Activated naive CD8-positive, alpha-beta T cell treated with anti-CD3 and anti-CD28 coated beads, Interleukin-2, amount 50 U/mL, for 16 hours (primary cell): ENCODE measurements around the gene FAM181A.

Experiments
- DNase-seq: peaks from one replicate; pipeline ENCODE4 v3.0.0-alpha.2; 2020; ENCODE audit warnings: low read depth, low spot score

Gene FAM181A

DNA sequence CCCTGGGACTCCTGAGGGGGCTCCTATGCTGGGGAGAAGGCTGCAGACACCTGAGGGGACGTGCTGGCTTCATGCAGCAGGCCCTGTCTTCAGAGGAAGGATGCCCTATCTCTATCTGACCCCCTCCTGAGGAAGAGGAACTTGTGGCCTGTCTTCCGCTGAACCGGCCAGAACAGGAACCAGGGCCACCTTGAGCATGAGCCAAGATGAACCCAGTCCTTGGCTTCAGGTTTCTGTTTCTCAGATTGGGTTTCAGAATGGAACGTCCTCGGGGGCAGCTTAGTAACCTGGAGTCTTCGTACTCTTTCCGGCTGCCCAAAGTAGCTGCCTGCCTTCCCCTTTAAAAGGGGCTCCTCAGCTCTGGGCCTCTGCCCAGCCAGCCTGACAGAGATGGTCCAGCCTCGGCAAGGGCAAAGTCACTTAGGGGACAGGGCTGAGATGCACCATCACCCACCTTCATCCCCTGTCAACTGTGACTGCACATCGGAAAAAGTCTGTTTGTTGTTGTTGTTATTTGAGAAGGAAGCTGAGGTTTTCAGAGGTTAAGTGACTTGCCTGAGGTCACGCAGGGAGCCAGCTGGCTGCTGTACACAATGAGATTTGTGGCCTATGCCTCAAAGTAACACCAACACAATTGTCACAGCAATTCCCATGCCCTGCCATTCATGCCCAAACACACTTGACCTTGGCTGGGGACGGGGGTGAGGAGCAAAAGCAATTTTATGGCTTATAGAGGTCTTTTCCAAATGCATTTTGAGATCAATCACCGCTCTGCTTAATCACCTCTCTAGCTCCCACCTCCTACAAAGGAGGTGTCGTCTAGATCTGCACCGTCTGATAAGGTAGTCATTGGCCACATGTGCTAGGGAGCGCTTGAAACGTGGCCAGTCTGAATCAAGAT, 35.8 kb downstream of the FAM181A start:
- DNase-seq: no peak

DNA sequence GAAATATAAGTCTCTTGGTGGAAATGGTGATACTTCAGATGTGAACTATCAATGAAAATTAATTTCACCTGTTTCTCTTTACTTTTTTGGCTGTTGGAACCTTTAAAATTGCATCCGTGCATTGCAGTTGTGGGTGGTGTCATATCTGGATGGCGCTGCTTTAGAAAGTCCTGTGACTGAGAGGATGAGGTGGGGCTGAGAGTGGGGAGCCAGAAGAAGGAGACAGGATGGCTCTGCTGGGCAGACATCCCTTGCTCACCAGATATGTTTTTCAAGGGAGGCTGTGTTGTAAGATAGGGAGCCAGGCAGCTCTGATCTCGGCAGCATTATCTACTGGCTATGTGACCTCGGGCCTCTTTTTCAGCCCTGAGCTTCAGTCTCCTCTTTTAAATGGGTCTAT, 36.5 kb downstream of the FAM181A start:
- DNase-seq: no peak

DNA sequence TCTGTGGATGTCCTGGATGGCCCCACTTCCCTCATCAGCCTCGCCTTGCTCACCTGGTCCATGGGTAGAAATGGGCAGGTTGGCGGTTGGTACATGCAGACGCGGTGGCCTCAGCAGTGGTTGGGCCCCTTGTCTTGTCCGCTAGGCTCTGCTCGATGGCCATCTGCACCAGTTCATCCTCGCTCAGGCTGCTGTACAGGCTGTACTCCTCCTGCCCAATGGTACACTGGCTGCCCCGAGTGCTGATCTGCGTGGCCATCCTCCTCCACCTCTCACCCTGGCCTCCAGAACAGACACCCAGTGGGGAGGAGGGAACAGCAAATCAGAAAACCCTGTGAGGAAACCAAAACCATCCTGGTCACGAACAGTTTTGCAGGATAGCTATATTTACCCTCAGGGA, 37.1 kb downstream of the FAM181A start:
- DNase-seq: no peak

DNA sequence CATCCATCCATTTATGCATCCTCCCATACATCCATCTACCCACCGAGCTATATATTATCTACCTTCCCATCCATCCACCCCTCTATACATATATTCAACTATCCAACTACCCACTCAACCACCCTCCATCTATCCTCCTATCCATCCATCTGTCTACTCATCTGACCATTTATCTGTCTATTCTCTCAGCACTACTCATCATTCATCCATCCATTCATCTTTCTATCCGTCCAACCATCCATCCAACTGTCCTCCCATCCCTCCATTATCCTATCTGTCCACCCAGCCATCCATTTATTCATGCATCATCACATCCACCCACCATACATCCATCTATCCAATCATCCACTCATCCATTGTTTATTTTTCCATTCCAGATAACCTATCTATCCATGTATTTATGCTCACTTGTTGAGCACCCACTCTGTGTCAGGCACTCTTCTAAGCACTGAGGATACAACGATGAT, 37.7 kb downstream of the FAM181A start:
- no peak for DNase-seq

DNA sequence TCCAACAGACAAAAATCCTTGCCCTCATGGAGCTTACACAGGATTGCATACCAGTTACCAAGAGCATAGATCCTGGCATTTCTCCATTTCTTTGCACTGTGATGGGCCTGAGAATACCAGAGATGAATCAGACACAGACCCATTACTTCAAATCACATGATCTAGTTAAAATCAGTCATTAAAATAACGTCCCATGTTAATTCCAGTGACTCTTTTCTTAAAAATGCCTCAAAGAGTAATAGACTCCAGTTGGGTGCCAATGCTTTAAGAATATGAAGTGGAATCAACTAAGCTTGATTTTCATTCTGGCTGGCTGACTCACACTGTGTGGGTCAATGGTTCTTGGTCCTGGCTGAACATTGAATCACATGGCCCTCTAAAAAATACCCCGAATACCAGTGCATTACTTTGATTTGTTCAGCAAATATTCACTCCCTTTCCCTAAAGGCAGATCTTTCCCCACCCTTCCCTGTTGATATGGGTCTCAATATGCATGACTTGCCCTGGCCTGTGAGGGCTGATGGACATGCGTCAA, 38.2 kb downstream of the FAM181A start:
- DNase-seq: no peak

DNA sequence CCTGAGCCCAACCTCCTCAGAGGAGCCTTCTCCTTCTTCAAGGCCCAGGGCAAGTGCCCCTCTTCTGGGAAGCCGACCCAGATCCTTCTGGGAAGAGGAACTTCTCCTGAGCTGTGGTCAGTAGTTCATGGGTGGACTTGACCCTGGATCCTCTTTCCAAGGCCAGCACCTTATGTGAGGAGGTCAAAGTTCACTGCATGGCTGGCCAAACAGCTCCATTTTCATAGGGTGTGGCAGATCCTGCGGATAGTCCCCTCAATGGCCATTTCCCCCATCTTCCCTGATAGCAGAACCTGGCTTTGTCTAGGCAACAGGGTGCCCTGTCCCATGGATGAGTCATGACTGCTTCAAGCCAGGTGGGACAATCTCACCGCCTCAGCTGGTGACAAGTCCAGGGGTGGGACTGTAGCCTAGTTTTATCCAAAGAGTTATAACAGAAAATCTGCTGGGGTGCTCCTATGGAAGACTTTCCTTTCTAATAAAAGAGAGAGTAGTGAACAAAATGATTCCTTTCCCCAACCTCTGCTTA, 38.9 kb downstream of the FAM181A start:
- no peak for DNase-seq

DNA sequence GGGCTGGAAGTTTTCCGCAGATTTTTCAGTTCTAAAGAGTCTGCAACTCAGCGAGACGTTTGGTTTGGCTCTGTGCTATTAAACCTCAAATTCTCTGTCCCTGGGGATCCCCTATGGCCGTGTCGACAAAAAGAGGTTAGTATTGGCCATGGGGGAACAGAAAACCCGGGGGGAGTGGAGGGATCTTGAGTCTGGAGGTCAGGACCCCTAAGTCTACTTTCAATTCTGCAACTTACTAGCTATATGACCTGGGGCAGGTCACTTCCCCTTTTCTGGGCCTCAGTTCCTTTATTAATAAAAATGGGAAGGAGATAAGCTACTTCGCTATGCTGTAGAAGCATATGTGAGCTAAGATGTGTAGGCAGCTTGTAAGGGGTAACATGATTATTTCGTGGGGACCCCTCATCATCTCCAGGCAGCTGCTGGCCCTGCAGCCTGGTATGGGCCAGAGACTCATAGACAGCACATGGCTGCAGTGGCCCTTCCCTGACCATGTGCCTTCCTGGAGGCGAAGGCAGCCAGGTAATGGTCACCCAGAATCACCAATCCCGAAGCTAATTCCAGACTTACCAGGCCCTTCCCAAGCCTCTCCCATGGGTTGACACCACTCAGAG, 40.6 kb downstream of the FAM181A start:
- no peak for DNase-seq

DNA sequence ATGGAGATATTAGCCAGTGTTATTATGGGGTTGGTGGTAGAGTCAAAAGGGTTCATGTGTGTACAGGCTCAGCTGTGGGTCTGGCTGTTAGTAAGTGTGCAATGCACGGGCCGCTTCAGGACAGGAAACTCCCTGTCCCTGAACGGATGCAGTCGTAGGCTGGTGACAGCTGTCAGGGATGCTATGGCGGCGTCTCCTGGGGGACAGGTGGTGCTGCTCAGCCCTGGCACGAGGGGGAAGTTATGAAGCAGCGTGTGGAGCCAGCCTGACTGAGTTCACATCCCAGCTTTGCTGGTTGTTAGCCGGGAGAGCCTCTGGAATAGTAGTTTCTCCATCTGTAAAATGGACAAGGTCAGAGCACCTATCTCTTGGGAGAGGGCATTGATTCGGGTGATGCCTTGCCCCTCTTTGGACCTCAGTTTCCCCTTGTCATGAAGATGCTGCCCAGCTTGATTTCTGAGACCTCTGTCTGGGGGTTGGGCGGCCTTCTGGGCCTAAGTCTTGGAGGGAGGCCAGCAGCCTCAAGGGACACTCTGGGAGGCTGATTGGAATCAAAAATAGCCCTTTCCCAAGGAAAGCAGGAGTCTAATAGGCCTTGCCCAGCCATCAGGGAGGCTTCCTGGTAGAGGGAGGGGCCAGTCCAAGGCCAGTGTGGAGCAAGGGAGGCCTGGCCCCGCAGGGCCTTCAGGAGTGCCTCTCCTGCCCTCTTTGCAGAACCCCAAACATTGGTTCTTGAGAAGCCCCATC, 42.1 kb downstream of the FAM181A start:
- no peak for DNase-seq

DNA sequence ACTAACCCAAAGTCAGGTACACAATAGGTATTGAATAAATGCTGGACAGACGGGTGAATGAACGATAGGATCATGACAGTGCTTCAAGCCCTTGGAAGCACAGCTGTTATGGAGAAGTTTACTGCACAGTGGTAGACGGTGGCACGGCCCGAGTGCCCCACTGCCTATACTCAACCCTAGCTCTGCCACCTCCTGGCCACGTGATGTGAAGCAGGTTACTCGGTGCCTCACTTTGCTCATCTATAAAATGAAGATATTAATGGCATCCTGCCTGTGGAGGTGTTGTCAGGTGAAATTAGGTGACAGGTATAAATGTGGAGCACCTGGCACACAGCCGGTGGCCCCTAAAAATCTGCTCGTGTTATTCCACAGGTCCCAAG, 43.4 kb downstream of the FAM181A start:
- DNase-seq: peak; percentile 38

DNA sequence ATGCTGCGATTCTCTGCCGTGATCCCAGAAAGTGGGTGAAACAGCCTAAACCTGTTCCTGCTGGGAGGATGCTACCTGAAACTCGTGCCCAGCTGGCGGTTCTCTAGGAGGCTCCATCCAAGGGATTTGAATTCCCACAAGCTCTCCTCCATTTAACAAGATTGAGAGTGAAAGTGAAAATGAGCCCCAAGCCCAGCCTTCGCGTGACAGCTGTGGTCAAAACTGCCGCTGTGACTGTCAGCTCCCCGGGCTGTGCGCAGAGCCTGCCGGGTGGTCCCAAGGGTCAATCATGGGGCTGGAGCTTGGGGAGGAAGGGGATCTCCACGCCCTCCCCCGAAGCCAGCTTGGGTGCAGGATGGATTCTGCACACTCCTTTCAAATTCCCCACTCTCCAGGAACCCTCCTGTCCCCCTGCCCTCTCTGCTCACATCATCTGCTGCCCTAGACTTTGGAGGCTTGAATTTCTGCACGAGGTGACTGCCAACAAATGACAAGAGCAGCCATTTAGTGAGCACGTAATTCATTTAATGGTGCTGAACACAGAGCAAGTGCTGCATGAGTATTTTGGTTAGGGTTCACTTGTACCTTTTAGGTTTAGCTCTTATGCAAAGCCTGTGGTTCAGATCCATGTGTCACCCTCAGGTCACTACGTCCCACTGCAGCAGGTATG, 44.0 kb downstream of the FAM181A start:
- peak; percentile 46 for DNase-seq

DNA sequence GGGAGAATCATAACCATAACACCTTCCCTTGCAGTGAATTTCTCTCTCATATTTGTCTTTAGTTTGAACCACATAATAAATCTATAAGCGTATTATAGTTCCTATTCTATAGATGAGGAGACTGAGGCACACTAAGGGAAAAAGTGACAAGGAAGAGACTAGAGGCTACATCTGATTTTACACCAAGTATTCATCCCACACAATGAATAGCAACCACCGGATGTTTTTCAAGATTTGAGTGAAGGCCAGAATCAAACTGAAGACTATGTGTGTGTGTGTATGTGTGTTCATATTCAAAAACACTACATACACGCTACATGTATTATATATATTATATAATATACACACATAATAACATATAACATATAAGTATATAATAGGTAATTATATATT, 44.5 kb downstream of the FAM181A start:
- DNase-seq: no peak

DNA sequence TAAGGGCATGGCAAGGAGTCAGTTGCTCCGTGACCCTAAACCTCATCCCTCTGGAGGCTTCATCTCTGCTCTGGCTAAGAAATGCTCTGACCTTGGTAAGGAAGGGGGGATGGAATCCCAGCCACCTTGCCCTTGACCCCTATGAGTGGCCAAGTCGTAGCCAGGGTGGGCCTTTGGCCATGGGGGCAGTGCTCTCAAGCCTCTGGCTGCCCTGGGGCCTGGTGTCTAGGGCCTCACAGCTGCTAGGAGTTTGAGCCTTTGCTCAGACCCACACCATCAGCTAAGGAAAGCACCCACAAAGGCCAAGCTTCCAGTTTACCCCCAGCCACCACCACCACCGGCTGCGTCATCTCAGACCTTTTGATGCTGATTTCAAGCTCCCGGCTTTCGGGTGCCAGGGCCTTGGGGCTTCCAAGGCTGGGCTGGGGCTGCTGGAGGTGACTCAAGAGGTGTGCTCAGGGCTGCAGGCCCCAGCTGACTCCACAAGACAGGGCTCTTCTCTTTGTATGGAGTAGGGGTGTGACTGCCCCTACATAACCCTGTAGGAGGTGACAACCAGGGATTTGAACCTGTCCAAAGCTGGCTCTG, 45.6 kb downstream of the FAM181A start:
- DNase-seq: no peak

DNA sequence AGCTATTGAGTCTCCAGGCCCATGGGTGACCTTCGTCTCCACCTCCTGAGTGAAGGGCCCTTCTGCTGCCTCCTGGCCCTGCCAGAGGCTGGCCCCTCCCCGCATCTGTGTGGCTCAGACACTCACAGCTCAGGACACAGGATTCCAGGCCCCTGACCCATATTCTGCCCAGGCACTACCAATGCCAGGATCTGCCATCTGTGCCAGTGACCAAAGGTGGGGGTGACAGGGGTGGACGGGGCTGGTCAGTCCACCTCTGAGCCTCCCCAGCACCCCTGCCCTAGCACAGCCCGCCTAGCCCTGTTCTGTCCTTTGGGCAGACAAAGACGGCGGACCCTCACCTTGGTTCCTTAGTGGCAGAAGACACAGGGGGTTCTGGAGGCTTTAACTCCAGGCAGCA, 46.5 kb downstream of the FAM181A start:
- no peak for DNase-seq

DNA sequence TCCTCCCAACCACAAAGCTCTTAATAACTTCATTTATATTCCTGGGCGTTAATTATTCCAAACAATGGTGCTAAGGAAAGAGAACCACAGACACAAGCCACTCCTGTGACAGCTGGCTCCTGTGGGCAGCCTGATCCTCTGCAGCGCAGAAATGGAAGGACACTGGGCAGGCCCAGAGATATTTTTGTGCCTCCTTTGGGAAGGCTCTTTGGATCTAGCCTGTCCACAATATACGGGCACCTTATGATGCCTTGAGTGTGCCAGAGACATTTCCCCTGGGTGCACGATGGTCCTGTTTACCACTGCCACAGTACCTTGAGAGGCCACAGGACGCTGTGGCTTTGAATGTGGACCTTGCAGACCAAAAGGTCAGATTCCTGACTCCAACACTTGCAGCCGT, 47.2 kb downstream of the FAM181A start:
- no peak for DNase-seq

DNA sequence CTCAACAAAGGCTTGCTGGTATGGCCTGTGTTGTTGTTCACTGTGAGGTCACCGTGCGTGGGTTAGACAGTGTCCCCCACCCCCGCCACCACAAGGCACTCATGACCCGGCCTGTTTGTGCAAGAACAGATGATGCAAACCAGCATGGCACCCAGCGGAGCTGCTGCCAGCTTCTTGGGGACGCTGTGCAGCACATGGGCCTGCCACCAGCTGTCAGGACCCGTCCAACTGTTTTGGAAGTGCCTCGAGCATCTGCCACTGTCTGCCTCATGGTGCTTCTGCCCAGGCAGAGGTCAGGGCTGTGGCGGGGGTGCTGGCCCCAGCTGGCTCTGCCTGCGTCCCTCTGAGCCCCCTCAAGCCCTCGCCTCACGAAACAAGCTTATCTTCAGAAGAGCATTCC, 47.7 kb downstream of the FAM181A start:
- DNase-seq: no peak

DNA sequence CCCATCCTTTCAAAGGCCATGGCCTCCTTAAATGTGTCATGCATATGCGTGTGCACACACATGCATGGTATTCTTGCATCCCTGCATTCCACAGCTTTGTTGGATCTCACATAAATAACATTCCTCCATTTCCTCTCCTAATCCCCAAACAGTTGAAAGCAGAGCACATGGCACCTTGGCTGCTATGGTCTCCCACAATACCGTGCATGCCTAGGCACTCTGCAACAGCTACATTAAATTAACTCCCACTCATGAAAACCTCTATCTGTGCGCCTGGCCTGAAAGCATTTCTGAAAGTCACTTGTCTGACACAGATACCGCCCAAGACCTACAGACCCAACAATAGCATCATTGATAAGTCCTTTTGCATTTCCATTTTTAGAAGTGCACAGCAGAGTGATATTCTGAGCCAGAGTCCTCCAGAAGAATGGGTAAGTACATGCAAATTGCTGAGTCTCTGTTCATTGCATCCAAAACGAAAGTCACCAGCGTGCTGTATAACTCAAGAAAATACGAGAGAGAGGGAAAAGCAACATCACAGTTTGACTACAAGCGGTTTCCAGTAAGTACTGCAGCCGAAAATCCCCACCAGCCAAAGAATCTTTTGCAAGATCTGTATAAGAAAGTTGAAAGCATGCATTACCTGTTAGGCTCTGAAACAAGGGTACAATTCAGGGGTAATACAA, 48.8 kb downstream of the FAM181A start:
- no peak for DNase-seq

DNA sequence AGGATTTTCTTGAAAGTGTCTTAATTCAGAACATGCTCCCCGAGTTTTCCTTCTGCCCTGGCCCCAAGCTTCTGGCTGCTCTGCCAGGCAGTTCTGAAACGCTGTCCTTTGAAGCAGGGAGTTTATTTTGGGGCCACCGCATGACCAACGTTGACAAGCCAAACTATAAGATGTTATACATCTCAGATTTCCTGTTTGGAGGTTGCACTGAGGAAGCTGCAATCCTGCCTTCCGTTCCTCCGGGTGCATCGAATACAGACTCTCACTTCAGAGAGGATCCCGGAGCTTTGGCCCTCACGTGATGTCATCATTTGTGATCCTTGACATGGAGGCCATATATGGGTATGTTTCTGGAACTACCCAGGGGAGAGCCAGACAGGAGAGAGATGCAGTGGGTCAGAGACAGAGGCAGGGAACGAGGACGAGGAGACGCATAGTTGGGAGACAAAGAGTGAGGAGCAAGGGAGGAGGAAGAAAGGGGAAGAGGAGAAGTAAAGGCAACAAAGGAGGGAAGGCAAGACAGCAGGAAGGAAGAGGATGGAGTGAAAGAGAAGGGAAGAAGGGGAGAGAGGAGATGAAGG, 49.4 kb downstream of the FAM181A start, which contains the start of gene ASB2:
ASB2 (minus strand) TSS at position 94 of the 581 bp plus-strand sequence. CDS start 12,031 bp downstream, outside the sequence.
- no peak for DNase-seq

DNA sequence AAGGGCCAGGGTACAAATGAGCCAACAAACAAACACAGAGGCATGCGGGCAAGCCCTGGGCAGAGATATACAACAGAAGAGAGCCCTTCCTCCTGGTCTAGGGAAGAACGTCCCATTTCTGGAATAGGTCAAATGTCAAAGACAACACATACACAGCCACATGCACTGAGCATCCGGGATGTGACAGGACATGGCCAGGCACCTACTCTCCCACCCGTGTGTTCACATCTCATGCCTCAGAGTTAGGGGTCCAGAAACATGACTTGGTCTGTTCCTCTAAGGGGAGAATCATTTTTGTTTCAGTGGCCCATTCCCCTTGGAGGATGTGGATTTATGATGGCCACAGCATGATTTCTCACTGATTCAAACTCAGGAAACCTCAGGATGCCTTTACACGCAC, 50.0 kb downstream of the FAM181A start:
- DNase-seq: no peak

DNA sequence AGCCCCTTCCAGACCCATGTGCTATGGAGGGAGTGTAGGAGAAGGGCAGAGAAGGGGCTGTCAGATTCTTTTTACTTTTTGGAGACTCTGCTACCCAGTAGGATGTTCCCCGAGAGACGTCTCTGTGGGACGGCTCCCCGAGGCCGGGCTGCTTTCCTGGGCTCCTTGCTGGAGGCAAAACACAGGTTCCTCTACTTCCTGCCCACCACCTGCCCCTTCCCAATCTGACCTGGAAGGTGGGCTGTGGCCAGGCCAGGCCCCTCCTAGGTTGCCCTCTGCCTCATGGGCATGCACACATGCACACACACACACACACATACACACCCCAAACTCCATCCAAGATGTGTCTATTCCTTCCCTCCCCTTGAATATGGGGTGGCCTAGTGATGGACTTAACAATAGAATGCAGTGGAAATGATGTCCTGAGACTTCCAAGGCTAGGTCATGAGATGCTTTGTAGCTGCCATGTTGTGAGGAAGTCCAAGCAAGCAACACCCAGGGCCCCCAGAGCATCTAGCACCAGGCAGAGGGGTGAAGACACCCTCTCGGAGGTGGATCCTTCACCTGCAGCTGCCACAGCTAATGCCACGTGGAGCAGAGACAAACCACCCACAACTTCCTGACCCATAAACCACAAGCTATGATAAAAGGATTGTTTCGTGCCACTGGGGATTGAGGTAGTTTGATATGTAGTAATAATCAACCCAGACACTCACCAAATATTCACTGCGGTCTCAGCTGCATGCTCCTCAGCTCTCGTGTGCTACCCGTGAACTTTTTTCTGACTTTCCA, 50.8 kb downstream of the FAM181A start:
- peak; percentile 68 for DNase-seq
